Pulmonary artery endothelial cell (primary cell): ENCODE results near the gene ASPSCR1. TPM values are rescaled to one million over a fixed set of nuclear protein-coding genes. Genes with fewer than 3 reads are reported as not detected.

Source experiments
- DNase-seq: peaks from one replicate; pipeline ENCODE4 v3.0.0-alpha.2; 2011; ENCODE audit warnings: low read depth, low spot score
- total RNA-seq: library from RNA; depleted of rRNA; stranded (reverse); fragments of >200 nt; gene quantifications from 2 replicates; pipeline ENCODE4 v1.2.3, GENCODE V29; 2014

ASPSCR1 gene, protein sequence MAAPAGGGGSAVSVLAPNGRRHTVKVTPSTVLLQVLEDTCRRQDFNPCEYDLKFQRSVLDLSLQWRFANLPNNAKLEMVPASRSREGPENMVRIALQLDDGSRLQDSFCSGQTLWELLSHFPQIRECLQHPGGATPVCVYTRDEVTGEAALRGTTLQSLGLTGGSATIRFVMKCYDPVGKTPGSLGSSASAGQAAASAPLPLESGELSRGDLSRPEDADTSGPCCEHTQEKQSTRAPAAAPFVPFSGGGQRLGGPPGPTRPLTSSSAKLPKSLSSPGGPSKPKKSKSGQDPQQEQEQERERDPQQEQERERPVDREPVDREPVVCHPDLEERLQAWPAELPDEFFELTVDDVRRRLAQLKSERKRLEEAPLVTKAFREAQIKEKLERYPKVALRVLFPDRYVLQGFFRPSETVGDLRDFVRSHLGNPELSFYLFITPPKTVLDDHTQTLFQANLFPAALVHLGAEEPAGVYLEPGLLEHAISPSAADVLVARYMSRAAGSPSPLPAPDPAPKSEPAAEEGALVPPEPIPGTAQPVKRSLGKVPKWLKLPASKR
- total RNA-seq: 20.4 and 25.5 TPM in 2 replicates

DNA sequence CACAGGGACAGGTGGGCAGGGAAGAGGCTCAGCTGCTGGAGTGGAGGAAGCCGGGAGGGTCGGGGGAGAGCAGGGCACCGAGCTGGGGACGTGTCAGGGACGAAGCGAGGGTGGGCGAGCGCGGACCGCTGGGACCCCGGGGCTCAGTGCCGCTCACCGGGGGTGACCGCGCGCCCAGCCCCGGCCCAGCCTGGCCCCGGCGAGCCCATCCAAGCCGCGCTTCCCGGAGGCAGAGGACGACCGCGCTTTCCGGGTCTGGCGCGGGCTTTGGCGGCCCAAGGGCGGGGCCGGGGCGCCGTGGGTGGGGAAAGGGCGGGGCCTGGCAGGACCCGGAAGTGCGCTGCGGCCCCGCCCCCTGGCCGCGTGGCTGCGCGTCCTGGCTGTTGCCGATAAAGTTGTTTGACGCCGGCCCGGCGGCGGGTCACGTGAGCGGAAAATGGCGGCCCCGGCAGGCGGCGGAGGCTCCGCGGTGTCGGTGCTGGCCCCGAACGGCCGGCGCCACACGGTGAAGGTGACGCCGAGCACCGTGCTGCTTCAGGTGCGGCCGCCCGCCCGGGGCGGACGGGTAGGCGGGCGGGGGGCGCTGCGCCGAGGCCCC, at the start of gene ASPSCR1:
Gene ASPSCR1 (plus strand): TSS at position 419 of the 598 bp plus-strand sequence. CDS start 18 bp downstream, at position 437.
- DNase-seq: peak; percentile 76

DNA sequence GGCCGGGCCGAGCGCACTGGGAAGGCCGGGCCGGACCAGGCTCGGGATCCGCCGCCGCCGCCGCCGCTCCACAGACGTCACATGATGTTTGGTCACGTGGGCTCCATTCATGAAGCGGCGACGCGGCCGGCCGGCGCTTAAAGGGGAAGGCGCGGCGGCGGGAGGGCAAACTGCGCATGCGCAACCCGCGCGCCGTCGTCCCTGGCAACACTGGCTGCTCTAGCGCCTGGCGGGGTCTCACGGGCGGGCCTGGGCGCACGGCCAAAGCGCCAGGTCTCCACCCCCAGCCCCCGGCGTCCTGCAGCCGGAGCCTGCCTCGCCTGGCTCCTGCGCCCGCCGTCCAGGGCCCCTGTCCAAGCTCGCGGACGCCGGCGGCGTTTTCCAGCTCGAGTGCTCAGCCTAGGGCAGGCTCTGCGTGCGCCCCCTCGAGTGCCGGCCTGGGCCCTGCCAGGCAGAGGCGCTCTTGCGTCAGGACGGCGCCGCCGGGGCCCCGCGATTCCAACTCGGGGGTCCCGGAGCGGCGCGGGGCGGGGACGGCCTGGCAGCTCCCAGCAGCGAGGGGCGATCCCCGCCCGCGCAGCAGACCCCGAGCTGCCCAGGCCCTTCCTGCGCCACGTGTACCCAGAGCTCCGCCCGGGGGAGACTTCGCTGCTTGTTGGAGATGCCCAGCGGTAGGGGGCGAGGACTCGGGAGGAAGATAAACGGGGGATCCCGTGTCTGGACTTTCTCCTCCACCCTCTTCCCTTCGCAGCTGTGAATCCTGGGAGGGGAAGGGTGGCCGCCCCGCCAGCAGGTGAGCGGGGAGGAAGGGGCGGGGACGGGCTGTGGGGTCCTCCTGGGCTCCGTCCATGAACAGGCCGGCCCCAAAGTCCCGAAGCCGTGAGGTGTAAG, 49.5 kb upstream of the ASPSCR1 start, which contains the start of gene MAFG:
Gene MAFG (minus strand): TSS at position 83 of the 891 bp plus-strand sequence. CDS start 4,550 bp downstream, outside the sequence.
- DNase-seq: peak; percentile 69

DNA sequence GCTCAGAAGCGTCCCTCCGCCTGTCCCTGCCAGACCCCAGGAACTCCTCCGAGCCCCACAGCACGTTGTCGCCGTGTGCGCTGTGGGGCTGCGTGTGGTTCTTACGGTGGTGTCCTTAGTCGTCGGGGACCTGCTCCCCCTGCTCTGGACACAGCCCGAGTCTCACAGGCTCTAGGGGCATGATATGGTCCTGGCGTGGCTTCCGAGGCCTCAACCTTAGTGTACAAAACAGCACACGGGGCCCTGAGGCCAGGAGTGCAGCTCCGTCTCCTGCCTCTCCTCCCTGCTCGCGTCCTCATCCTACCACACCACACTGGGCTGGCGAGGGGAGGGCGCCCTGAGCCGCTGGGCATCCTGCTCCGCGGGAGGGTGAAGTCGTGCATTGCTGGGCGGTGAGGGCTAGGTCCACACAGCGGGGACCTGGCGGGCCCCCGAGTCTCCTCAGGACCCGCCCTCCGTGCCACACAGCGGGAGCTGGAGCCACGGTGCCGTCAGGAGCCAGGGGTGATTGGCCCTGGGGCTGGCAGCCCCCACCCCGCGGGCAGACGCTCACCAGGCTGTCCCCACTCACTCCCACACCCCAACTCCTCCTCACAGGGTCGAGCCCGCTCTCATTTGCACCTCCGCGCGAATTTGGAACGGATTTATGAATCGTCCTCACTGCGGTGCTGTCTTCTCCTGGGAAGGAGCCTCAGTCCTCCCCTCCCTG, 48.7 kb upstream of the ASPSCR1 start:
- no peak for DNase-seq

DNA sequence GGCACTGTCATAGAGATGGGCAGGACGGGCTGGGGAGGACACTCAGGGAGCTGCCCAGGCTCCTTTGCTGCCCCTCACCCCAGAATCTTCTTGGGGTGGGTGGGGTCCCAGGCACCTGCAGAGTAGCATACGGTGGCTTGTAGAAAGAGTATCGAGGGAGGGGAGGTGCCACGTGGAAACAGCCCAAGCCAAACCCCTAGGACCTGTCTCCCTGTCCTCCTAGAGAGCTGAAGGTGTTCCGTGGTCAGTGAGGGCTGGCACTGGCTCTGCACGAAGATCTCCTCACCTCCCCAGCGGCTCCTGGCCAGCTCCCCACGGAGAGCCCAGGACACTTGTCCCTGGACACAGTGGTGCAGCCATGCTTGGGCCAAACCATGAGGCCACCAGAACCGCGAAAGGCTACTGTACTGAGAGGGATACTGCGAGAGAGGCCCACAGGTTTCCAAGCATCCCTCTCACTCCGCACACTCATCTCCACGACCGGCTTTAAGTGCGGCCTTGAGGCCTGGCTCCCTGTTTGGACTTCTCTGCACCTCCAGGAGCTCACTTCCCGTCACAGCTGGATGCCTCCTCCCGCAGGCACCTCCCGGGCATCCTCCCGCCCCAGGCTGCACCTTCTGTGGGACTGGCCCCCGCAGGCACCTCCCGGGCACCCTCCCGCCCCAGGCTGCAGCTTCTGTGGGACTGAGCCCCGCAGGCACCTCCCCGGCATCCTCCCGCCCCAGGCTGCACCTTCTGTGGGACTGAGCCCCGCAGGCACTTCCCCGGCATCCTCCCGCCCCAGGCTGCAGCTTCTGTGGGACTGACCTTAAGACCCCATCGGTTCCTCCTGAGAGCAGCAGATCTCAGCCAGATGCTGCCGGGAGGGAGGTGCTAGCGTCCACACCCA, 47.9 kb upstream of the ASPSCR1 start:
- no peak for DNase-seq

DNA sequence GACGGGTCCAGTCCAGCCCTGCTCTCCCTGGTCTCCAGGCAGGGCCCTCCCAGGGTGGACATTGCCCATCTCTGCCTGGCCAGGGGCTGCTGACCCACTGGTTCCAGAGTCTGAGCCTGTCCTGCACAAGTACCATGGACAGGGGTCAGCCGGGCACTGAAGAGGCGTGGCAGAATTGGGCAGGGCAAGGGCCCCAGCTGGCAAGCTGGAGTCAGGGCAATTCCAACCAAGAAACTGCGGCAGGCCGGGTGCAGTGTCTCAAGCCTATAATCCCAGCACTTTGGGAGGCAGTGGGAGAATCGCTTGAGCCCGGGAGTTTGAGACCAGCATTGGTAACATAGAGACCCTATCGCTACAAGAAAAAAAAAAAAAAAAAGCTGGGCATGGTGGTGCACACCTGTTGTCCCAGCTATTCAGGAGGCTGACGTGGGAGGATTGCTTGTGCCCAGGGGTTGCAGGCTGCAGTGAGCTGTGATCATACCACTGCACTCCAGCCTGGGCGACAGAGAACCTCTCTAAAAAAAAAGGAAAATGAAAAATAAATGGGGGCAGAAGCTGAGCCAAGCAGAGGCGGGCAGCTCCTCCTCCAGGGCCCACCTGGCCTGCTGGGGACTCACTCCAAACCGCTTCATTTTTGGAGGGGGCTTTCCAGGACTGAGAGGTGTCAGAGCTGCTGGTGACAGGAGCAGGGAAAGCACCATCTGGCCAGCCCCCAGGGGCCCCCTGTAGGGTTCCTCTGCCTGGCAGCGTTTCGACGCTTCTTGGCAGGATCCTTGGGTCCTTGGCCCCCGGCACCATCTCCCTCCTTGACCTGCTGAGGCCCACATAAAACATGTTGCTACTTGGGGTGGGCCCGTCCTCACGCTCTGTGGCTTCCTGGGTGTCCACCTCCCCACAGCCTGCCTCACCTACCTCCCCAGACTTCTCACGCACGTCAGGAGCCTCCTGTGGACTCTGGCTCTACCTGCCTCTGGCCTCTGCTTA, 47.0 kb upstream of the ASPSCR1 start:
- DNase-seq: no peak

DNA sequence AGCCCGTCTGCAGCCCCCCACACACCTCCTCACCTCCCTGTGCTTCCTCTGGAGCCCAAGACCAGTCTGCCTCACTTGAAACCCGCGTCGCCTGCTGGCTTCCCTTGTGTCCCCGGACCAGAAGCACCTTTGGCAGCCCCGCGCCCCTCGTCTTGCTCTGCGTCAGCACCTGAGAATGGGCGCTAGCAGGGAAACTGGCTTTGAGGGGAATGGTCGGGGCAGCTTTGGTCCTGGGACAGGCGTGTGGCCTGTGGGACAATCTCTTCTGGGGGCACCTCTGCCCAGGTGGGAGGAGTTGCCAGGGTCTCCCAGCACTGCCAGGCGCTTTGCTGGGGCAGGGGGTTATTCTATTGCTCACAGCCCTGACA, 46.3 kb upstream of the ASPSCR1 start:
- no peak for DNase-seq

DNA sequence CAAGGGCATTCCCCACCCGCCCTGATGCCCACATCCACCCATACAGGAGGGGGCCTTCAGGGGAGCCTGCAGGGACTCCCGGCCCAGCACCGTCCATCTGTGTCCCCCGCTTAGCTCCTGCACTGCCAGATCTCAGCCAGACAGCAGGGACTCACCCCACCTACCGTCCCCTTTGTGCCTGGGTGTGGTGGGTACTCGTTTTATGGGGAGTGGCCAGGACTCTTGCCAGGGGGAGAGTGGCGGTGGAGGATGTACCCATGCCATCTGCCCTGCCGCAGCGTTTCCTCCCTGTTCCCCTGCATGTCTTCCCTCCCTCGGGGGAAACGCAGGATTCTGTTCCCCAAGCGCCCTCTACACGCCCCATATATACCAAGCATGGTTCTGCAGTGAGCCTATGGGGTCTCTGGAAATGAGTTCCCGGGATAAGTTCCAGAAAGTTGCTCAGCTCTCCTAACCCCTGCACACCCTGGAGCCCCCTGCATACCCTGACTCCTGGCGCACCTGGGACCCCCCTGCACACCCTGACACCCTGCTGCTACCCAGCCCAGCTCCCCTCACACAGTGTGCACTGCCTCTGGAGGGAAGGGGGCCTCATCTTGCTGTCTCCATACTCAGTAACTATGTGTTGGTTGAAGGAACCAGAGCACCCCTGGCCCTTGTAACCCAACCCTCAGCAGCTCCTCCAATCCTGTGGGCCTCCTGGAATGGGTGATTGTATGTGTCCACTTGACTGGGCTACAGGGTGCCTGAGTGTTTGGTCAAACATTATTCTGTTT, 45.7 kb upstream of the ASPSCR1 start:
- DNase-seq: no peak

DNA sequence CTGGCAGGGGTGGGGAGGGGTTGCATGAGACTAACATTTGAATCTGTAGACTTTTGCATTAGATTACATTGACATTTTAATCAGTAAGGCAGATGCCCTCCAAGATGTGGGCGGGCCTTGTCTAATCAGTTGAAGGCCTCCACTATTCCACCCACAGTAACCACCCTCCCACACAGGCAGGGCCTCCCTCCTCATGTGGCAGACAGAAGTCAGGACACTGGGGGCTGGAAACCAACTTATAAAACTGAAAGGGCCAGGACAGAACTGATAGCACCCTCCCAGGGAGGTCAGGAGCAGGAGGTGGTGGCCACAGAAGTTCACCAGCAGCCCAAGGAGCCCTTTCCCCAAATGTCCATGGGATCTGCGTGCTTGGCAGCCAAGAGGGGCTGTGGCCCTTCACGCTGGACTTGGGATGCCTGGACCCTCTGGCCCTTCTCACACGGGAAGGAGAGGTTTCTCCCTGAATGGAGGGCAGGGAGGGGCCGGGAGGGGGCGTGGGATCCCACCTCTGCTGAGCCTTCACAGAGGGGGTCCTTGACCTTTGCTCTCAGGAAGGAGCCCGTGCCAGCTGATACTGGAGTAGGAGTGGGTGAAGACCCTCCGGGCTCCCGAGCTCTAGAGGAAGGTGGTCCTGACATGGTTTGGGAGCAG, 45.0 kb upstream of the ASPSCR1 start:
- no peak for DNase-seq

DNA sequence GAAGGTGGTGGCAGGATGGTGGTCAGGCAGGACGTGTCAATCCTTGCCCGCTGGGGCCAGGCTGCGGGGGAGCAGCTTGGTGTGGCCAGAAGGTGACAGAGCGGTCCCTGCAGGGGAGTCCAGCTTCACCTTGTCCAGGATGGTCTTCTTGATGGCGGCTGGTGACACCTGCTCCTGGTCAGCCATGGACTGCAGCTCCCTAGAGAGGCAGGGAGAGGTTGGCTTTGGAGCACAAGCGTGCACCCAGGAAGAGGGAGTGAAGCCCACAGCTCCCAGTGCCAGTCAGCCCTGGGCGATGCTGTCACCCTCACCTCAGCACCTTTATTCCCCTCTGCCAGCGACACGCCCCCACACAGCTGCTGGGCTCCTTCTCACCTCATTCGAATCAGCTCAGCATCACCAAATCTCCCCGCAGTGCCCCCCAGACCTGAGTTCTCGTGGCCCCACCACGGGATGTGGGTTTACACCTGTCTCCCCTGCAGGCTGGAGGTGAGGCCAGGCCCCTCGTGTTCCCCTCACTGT, 44.2 kb upstream of the ASPSCR1 start:
- DNase-seq: no peak

DNA sequence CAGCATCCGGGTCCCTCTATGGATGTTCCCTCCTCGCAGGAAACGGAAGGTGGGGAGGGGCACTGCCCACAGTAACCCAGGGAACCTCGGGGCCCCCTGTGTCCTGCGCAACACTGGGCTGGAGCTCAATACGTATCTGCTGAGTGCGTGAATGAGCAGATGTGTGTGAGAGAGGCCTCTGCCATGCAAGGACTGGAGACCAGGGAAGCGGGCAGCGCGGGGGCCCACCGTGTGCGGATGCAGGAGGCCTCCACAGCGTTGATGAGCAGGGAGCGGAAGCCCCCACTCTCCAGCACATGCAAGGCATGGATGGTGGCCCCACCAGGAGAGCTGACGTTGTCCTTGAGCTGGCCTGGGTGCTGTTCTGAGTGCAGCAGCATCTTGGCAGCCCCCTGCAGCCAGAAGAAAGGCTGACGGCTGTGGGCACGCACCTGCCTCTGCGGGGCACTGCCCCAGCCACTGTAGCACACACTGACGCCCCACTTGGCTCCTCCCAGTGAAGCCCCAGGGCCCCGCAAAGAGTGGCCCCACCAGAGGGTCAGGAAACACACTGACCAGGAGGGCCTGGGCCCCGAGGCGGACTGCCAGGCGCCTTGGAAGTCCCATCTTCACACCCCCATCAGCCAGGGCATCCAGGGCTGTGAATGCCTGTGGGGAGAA, 43.2 kb upstream of the ASPSCR1 start:
- DNase-seq: no peak

DNA sequence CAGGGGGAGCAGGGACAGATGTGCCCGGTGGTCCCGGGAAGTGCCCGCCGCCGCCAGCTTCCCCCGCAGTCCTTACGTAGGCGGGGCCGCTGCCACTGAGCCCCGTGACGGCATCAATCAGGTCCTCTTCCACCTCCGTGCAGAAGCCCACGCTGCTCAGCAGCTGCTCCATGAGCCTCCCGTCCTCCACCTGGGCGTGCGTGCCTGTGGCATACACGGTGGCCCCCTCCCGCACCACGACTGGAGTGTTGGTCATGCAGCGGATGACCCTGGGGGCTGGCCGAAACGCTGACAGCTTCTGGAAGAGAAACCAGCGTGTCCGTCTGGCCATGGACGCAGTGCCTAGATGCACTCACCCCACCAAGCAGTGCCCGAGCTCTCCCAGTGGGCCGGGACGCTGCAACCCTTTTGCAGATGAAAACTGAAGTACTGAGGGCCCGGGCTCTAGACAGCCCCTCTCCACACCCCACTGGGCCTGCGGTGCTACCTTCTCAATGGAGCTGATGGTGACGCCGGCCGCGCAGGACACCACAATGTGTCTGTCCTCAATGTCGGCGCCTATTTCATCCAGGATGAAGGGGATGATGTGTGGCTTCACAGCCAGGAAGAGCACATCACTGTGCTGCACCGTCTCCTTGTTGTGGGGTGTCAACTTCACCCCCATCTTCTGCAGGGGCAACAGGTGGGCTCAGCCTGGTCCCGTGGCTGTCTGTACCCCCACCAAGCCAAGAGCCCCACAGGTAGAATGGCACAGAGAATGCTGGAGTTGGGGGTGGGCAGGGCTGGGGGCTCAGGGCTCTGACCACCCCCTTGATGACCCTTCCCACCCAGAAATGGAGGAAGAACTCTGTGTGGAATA, 42.4 kb upstream of the ASPSCR1 start:
- no peak for DNase-seq

DNA sequence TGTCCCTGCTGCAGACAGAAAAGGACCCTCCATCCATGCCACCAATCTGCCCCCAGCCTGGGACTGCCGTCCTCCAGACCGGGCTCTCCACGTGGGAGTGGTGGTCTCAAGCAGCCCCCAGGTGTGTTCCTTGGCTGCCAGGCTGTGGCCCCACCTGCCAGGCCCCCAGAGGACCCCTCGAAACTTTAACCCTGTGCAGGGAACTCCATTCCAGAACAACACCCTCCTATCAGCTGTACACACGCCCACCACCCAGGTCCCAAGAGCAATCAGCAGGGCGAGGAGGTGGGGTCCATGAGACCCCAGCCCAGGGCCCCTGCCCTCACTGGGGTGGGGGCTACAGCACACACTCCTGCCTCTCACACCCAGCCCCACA, 41.7 kb upstream of the ASPSCR1 start:
- no peak for DNase-seq

DNA sequence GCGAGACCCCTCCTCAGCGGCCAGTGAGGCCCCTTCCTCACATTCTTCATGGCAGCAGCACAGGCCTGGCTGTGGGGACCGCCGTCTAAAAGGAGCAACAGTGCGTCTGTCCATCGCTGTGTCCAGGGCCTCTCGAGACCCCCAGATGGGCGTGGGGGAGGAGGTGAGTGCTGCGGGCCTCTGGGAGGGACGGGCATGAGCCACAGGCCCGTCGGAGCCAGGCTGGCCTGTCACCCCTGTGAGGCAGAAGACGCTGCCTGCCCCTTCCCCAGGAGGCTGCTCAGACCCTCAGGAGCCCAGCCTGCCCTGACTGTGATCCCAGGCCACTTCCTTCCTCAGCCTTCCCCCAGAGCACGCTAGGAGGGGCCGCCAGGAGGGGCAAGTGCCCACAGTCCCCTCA, 38.2 kb upstream of the ASPSCR1 start:
- no peak for DNase-seq

DNA sequence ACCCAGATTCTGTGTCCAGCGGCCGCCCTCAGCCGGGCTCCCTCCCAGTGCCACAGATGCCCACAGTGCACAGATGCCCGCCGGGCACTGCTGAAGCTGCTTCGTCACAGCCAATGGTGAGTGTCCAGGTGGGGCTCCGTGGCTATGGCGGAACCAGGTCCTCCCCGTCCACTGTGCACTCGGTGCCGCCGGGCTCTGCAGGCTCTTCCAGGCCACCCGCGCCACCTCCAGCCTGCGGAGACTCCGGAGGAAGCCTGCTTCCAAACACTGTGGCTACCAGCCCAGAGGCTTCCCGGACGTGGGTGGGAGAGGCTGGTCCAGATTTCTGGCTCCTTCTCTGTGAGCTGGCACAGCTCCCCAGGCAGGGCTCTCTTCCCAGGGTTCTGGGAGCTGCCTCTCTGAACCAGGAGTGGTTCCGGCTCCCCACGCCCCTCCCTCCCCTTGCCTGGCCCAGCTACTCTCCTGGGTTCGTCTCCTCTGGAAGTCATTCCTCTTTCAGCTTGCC, 37.5 kb upstream of the ASPSCR1 start:
- DNase-seq: no peak
